Suppressor macrophage (primary cell): ENCODE data around the gene CTAG1A.
"Not testable (repeated sequence)": the region's sequence is repeated elsewhere in the genome, so short reads cannot be mapped to it uniquely, and the experiment has no call there.

ENCODE experiments used
- DNase-seq, 4 experiments: peaks; one replicate each; pipeline ENCODE4 v3.0.0-alpha.2; 2020 to 2022

CTAG1A gene

GRCh38 chrX:154619182-154619581 lies 34.2 kb downstream of the CTAG1A start, which contains the start of gene CTAG1B:
CTAG1B (minus strand) TSS chrX:154619282; CDS start chrX:154619218, 64 bp downstream.
- not testable (repeated sequence) for DNase-seq

GRCh38 chrX:154620767-154621414 lies 36.0 kb downstream of the CTAG1A start:
- not testable (repeated sequence) for DNase-seq

GRCh38 chrX:154628960-154629359 lies 44.0 kb downstream of the CTAG1A start:
- DNase-seq = not testable (repeated sequence)

GRCh38 chrX:154630949-154631348 lies 46.0 kb downstream of the CTAG1A start:
- not testable (repeated sequence) for DNase-seq

- DNase-seq = not testable (repeated sequence)
Measured at GRCh38 chrX:154633661-154634060, 48.7 kb downstream of the CTAG1A start.
